GM10847 (cell line): Measurements from ENCODE around the gene BPIFB4.

Experiments
- POLR2A ChIP-seq: IDR thresholded peaks from 2 replicates; pipeline ENCODE4 v1.6.1; 2011; ENCODE audit not compliant: insufficient read length; ENCODE audit errors: extremely low read depth

BPIFB4 gene

GRCh38 chr20:33131949-33132473 is 52.6 kb downstream of the BPIFB4 start:
- no peak for TF ChIP-seq POLR2A

- TF ChIP-seq POLR2A, result no peak
Observed at GRCh38 chr20:33132513-33133372, 53.3 kb downstream of the BPIFB4 start.

- no peak for TF ChIP-seq POLR2A
Observed at GRCh38 chr20:33133373-33133941, 54.0 kb downstream of the BPIFB4 start.

GRCh38 chr20:33137195-33137594 is 57.8 kb downstream of the BPIFB4 start:
- TF ChIP-seq POLR2A, result no peak

GRCh38 chr20:33139467-33139866 is 60.0 kb downstream of the BPIFB4 start:
- TF ChIP-seq POLR2A, result no peak

GRCh38 chr20:33145521-33145920 is 66.1 kb downstream of the BPIFB4 start:
- TF ChIP-seq POLR2A, result no peak

GRCh38 chr20:33147299-33147698 is 67.9 kb downstream of the BPIFB4 start:
- no peak for TF ChIP-seq POLR2A

GRCh38 chr20:33148040-33148439 is 68.6 kb downstream of the BPIFB4 start:
- no peak for TF ChIP-seq POLR2A

- no peak for TF ChIP-seq POLR2A
Observed at GRCh38 chr20:33154252-33154651, 74.8 kb downstream of the BPIFB4 start.

- TF ChIP-seq POLR2A, result no peak
Observed at GRCh38 chr20:33158637-33159385, 79.4 kb downstream of the BPIFB4 start.

GRCh38 chr20:33159713-33160112 is 80.3 kb downstream of the BPIFB4 start:
- TF ChIP-seq POLR2A, result no peak

GRCh38 chr20:33160681-33161080 is 81.2 kb downstream of the BPIFB4 start:
- no peak for TF ChIP-seq POLR2A
